Keratinocyte (primary cell): ENCODE results near the gene LCMT1. TPM values are rescaled to one million over a fixed set of nuclear protein-coding genes. Genes with fewer than 3 reads are reported as not detected.
"Not testable (repeated sequence)": the region's sequence is repeated elsewhere in the genome, so short reads cannot be mapped to it uniquely, and the experiment has no call there.

Experiments used
- DNase-seq: peaks from one replicate; pipeline ENCODE4 v3.0.0-alpha.2; 2011; ENCODE audit warnings: low read depth, missing footprints, low spot score
- FAIRE-seq: peaks from 2 replicates; lab custom pipeline; 2011; peaks lifted over from hg19 to GRCh38; lab: Jason Lieb, UNC
- H2AFZ ChIP-seq: 2 replicates; pipeline ENCODE4 v1.6.0; 2012; ENCODE audit warnings: low read length, control low read depth, inconsistent platforms; ENCODE audit not compliant: control insufficient read depth
- H3K27ac ChIP-seq: 2 replicates; pipeline ENCODE4 v1.5.1; 2011; ENCODE audit warnings: low read length; ENCODE audit not compliant: control insufficient read depth, insufficient read depth
- H3K27me3 ChIP-seq: 3 replicates; pipeline ENCODE4 v1.6.0; 2011; ENCODE audit warnings: low read length; ENCODE audit not compliant: control insufficient read depth, insufficient read depth; ENCODE audit errors: extremely low read depth
- H3K36me3 ChIP-seq, 2 experiments: 2 replicates in 1 of 2; 3 replicates in 1 of 2; pipeline ENCODE4 v1.5.1; 2011; ENCODE audit warnings: low read length in 2 of 2, mild to moderate bottlenecking in 1 of 2; ENCODE audit not compliant: control insufficient read depth in 2 of 2, insufficient read depth in 2 of 2; ENCODE audit errors: extremely low read depth in 1 of 2
- H3K4me1 ChIP-seq: 3 replicates; pipeline ENCODE4 v1.5.1; 2011; ENCODE audit warnings: low read length; ENCODE audit not compliant: control insufficient read depth, insufficient read depth; ENCODE audit errors: extremely low read depth
- H3K4me2 ChIP-seq: 3 replicates; pipeline ENCODE4 v1.6.0; 2011; ENCODE audit warnings: low read depth, low read length; ENCODE audit not compliant: control insufficient read depth, insufficient read depth; ENCODE audit errors: extremely low read depth
- H3K4me3 ChIP-seq, 3 experiments: fragments of 200-600 bp in 1 of 3; sonication (generic) in 1 of 3; 2 replicates in 2 of 3; 3 replicates in 1 of 3; pipeline ENCODE4 v1.5.1; 2011 to 2016; ENCODE audit warnings: low read length in 3 of 3, mild to moderate bottlenecking in 3 of 3, control low read depth in 2 of 3, inconsistent platforms in 1 of 3, low read depth in 1 of 3, mixed read lengths in 1 of 3, mixed run types in 1 of 3, moderate library complexity in 1 of 3; ENCODE audit not compliant: control insufficient read depth in 2 of 3, insufficient read depth in 2 of 3; ENCODE audit errors: extremely low read depth in 1 of 3
- H3K79me2 ChIP-seq: 2 replicates; pipeline ENCODE4 v1.6.0; 2012; ENCODE audit warnings: low read length; ENCODE audit not compliant: control insufficient read depth, insufficient read depth
- H3K9ac ChIP-seq: 3 replicates; pipeline ENCODE4 v1.6.0; 2011; ENCODE audit warnings: low read length; ENCODE audit not compliant: control insufficient read depth, insufficient read depth; ENCODE audit errors: extremely low read depth
- H3K9me1 ChIP-seq: 3 replicates; pipeline ENCODE4 v1.6.0; 2011; ENCODE audit warnings: low read length; ENCODE audit not compliant: control insufficient read depth, insufficient read depth; ENCODE audit errors: extremely low read depth
- H3K9me3 ChIP-seq: 2 replicates; pipeline ENCODE4 v1.5.1; 2012; ENCODE audit warnings: low read depth, low read length; ENCODE audit not compliant: control insufficient read depth
- H4K20me1 ChIP-seq: 3 replicates; pipeline ENCODE4 v1.6.0; 2011; ENCODE audit warnings: low read length; ENCODE audit not compliant: control insufficient read depth, insufficient read depth; ENCODE audit errors: extremely low read depth
- EZH2 ChIP-seq: IDR thresholded peaks from one replicate; pipeline ENCODE4 v1.6.1; 2012; ENCODE audit warnings: inconsistent platforms, mild to moderate bottlenecking, low read length, moderate library complexity
- dilution Hi-C: fragments of 300-500 bp; cut with MboI; formaldehyde crosslinking; loops from one replicate; pipeline ENCODE4 v1.7.0; 2020; ENCODE audit warnings: low sequenced_read_pairs; ENCODE audit not compliant: extremely low pct_ligation_motif_present
- polyA plus RNA-seq, 5 experiments: library from polyadenylated mRNA; depleted of rRNA in 3 of 5; stranded (reverse) in 3 of 5; stranded (forward) in 1 of 5; unstranded in 1 of 5; fragments of >200 nt; gene quantifications; 1 replicate in 1 of 5; 2 replicates in 3 of 5; 3 replicates in 1 of 5; pipeline versions ENCODE4 v1.2.1 to v1.2.3, GENCODE V29; 2011 to 2012; ENCODE audit warnings: missing spikeins in 2 of 5, low read depth in 1 of 5, low replicate concordance in 1 of 5
- TF ChIP-seq, protein P1 (sequence below), 3 experiments: IDR thresholded peaks in 1 of 3; conservative IDR thresholded peaks in 1 of 3; optimal IDR thresholded peaks in 1 of 3; 2 replicates in 2 of 3; 3 replicates in 1 of 3; pipeline versions ENCODE3 to v1.5.1; 2011; ENCODE audit warnings: low read length in 3 of 3, mild to moderate bottlenecking in 3 of 3, moderate library complexity in 2 of 3, control low read depth in 1 of 3, inconsistent platforms in 1 of 3; ENCODE audit not compliant: insufficient read depth in 2 of 3; ENCODE audit errors: extremely low read depth in 1 of 3

The LCMT1 gene
- polyA plus RNA-seq, 1 donor (not counting 4 experiments of a cell fraction or from before 2014, with no cell fraction given), result 30.3 TPM

GRCh38 chr16:25177831-25178688, 66.5 kb downstream of the LCMT1 start:
- Histone ChIP-seq H3K27ac (no peak overlapping the region), H3K9me3 (no peaks in the 10 kb centered on the region), H3K4me1 (no peaks in the 10 kb centered on the region), H3K9me1 (no peaks in the 10 kb centered on the region), H4K20me1 (no peaks in the 10 kb centered on the region), H3K4me2 (no peak overlapping the region), H3K9ac (no peak overlapping the region), H3K4me3 (no peak overlapping the region), H2AFZ (no peak overlapping the region), H3K36me3 (peaks cover 0 to 6% of the 10 kb centered on the region in 2 experiments), H3K27me3 (no peaks in the 10 kb centered on the region), H3K79me2 (no peaks in the 10 kb centered on the region)
- TF ChIP-seq, protein P1, sequence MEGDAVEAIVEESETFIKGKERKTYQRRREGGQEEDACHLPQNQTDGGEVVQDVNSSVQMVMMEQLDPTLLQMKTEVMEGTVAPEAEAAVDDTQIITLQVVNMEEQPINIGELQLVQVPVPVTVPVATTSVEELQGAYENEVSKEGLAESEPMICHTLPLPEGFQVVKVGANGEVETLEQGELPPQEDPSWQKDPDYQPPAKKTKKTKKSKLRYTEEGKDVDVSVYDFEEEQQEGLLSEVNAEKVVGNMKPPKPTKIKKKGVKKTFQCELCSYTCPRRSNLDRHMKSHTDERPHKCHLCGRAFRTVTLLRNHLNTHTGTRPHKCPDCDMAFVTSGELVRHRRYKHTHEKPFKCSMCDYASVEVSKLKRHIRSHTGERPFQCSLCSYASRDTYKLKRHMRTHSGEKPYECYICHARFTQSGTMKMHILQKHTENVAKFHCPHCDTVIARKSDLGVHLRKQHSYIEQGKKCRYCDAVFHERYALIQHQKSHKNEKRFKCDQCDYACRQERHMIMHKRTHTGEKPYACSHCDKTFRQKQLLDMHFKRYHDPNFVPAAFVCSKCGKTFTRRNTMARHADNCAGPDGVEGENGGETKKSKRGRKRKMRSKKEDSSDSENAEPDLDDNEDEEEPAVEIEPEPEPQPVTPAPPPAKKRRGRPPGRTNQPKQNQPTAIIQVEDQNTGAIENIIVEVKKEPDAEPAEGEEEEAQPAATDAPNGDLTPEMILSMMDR (optimal IDR thresholded peaks at IDR 0.05 in 1 of 3, IDR thresholded peaks at IDR 0.05 in 1 of 3, conservative IDR thresholded peaks at IDR 0.05 in 1 of 3; ENCODE audit: extremely low read depth in 1 of 3, insufficient read depth in 2 of 3, low read length in 3 of 3), result no peak
- TF ChIP-seq EZH2, result no peak
- FAIRE-seq (no peak), DNase-seq (no peak)
- dilution Hi-C loops, result no loop called here

DNA sequence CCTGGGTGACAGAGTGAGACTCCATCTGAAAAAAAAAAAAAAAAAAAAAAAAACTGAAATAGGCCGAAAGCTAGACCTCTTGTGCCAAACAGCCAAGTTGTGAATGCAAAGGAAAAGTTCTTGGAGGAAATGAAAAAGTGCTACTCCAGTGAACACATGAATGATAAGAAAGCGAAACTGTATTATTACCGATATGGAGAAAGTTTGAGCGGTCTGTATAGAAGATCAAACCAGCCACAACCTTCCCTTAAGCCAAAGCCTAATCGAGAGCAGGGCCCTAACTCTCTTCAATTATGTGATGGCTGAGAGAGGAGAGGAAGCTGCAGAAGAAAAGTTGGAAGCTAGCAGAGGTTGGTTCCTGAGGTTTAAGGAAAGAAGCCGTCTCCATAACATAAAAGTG, 69.7 kb downstream of the LCMT1 start:
- H3K27me3 ChIP-seq, H3K4me3 ChIP-seq, H3K4me1 ChIP-seq, H2AFZ ChIP-seq, H3K9ac ChIP-seq, H4K20me1 ChIP-seq, H3K9me3 ChIP-seq, dilution Hi-C loops, H3K9me1 ChIP-seq, H3K36me3 ChIP-seq, H3K27ac ChIP-seq, FAIRE-seq, H3K4me2 ChIP-seq, H3K79me2 ChIP-seq, DNase-seq: not testable (repeated sequence)
